KMS-11 (cell line): ENCODE measurements around the gene C19orf33.

Experiments
- H2AFZ ChIP-seq: fragments of 200-600 bp; sonication (generic); 2 replicates; pipeline ENCODE4 v1.6.1; 2016; ENCODE audit warnings: antibody characterized with exemption, mixed run types, low read depth
- H3K27ac ChIP-seq: fragments of 200-600 bp; sonication (generic); 2 replicates; pipeline ENCODE4 v1.6.1; 2016; ENCODE audit warnings: mild to moderate bottlenecking, mixed run types
- H3K27me3 ChIP-seq: fragments of 200-600 bp; sonication (generic); 2 replicates; pipeline ENCODE4 v1.6.1; 2017; ENCODE audit warnings: mild to moderate bottlenecking, low read depth, mixed run types, moderate library complexity; ENCODE audit not compliant: insufficient read depth
- H3K36me3 ChIP-seq: fragments of 200-600 bp; sonication (generic); 2 replicates; pipeline ENCODE4 v1.6.1; 2017; ENCODE audit warnings: mild to moderate bottlenecking, mixed run types; ENCODE audit not compliant: insufficient read depth
- H3K4me1 ChIP-seq: fragments of 200-600 bp; sonication (generic); 2 replicates; pipeline ENCODE4 v1.6.1; 2016; ENCODE audit warnings: mild to moderate bottlenecking, low read depth, mixed run types; ENCODE audit not compliant: poor library complexity, severe bottlenecking
- H3K4me2 ChIP-seq: fragments of 200-600 bp; sonication (generic); 2 replicates; pipeline ENCODE4 v1.7.0; 2016; ENCODE audit warnings: mild to moderate bottlenecking, mixed run types
- H3K4me3 ChIP-seq: fragments of 200-600 bp; sonication (generic); IDR thresholded peaks from 2 replicates; pipeline ENCODE4 v1.6.1; 2017; ENCODE audit warnings: low read depth, low read length, mixed read lengths; ENCODE audit not compliant: insufficient read depth
- H3K79me2 ChIP-seq: fragments of 200-600 bp; sonication (generic); 2 replicates; pipeline ENCODE4 v1.6.1; 2016; ENCODE audit warnings: low read depth, mixed run types; ENCODE audit not compliant: insufficient read depth
- H3K9ac ChIP-seq: fragments of 200-600 bp; sonication (generic); 2 replicates; pipeline ENCODE4 v1.6.1; 2016; ENCODE audit warnings: mild to moderate bottlenecking, mixed run types
- H4K20me1 ChIP-seq: fragments of 200-600 bp; sonication (generic); 2 replicates; pipeline ENCODE4 v1.6.1; 2016; ENCODE audit warnings: mild to moderate bottlenecking, mixed run types; ENCODE audit not compliant: insufficient read depth
- TF ChIP-seq, protein P1 (sequence below): fragments of 200-600 bp; sonication (generic); conservative IDR thresholded peaks from 2 replicates; pipeline ENCODE4 v1.6.1; 2017; ENCODE audit warnings: low read depth, mild to moderate bottlenecking, antibody characterized with exemption, low read length, moderate library complexity, mixed read lengths

C19orf33 gene

DNA sequence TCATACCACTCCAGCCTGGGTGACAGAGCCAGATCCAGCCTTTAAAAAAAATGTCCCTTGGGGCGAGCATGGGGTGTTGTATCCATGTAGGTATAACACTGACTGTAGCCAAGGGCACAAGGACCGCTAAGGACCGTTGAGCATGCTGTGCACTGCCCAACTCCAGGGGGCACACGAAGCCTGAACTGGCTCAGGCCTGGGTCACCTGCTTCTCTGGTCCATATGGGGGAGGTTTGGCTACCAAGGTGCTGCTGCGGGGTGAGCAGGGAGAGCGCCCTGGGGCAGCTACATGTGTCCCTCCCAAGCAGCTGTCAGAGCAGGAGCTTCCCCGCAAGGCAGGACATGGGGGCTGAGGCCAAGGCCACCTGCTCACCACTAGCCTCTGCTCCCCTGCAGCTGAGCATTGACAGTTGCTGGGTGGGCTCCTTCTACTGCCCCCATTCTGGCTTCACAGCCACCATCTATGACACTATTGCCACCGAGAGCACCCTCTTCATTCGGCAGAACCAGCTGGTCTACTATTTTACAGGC is 47.9 kb downstream of the C19orf33 start:
- no peaks in the 10 kb centered on the region for H3K4me1 ChIP-seq
- H3K27me3 ChIP-seq, result no peaks in the 10 kb centered on the region; the same call in 1 of the 2 replicates
- no peaks in the 10 kb centered on the region for H3K79me2 ChIP-seq
- H2AFZ ChIP-seq, result no peak overlapping the region
- H4K20me1 ChIP-seq, result no peaks in the 10 kb centered on the region
- no peak overlapping the region for H3K9ac ChIP-seq
- TF ChIP-seq, protein P1, sequence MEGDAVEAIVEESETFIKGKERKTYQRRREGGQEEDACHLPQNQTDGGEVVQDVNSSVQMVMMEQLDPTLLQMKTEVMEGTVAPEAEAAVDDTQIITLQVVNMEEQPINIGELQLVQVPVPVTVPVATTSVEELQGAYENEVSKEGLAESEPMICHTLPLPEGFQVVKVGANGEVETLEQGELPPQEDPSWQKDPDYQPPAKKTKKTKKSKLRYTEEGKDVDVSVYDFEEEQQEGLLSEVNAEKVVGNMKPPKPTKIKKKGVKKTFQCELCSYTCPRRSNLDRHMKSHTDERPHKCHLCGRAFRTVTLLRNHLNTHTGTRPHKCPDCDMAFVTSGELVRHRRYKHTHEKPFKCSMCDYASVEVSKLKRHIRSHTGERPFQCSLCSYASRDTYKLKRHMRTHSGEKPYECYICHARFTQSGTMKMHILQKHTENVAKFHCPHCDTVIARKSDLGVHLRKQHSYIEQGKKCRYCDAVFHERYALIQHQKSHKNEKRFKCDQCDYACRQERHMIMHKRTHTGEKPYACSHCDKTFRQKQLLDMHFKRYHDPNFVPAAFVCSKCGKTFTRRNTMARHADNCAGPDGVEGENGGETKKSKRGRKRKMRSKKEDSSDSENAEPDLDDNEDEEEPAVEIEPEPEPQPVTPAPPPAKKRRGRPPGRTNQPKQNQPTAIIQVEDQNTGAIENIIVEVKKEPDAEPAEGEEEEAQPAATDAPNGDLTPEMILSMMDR, result no peak
- H3K27ac ChIP-seq, result no peak overlapping the region
- no peak overlapping the region for H3K4me2 ChIP-seq
- H3K36me3 ChIP-seq, result no peaks in the 10 kb centered on the region
- H3K4me3 ChIP-seq, result no peak overlapping the region

DNA sequence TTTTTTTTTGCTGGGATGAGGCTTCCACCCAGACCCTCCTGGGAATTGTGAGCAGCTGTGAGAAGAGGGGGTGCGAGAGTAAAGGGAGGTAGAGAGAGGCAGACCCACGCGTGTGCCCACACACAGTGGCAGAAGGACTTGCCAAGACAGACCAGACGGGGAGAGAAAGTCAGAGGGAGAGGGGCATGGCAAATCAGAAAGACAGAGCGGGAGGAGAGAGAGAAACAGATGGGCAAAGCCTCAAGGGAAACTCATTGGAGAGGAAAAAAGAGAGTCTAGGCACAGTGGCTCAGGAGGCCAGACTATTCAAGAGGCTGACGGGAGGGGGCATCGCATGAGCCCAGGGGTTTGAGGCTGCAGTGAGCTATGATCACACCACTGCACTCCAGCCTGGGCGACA is 48.6 kb downstream of the C19orf33 start:
- TF ChIP-seq, protein P1, result no peak
- Histone ChIP-seq H3K36me3 (no peaks in the 10 kb centered on the region), H3K27me3 (no peaks in the 10 kb centered on the region; the same call in 1 of the 2 replicates), H3K4me3 (no peak overlapping the region), H3K27ac (no peak overlapping the region), H3K79me2 (no peaks in the 10 kb centered on the region), H4K20me1 (no peaks in the 10 kb centered on the region), H3K9ac (no peak overlapping the region), H3K4me1 (no peaks in the 10 kb centered on the region), H3K4me2 (no peak overlapping the region), H2AFZ (no peak overlapping the region)
